ENCODE measurements around the gene FAM120B.
"Not testable (repeated sequence)": the region's sequence is repeated elsewhere in the genome, so short reads cannot be mapped to it uniquely, and the experiment has no call there.

The FAM120B gene

DNA sequence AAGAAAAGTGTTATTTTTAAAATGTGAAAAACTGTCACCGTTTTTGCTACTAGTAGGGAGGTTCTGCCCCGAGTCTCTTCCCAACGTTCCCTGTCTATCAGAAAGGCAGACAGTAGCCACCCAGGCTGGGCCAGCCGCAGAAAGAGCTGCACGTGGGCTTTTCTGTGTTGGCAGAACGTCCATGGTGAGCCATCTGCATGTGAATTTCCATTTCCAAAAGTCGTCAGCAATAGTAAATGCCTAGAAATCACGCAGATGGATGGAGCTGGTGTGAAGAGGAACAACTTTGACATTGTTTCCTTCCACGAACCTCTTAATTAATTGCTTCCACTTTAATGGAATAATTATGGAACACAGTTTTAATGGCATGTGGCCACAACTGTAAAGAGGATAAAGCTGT lies 97.5 kb downstream of the FAM120B start:
- no peaks in the 10 kb centered on the region for H3K9me3 ChIP-seq
- no peaks in the 10 kb centered on the region for H3K27me3 ChIP-seq
- H3K4me3 ChIP-seq (ENCODE audit: low read depth in 1 of 2, low read length in 1 of 2), result no peak overlapping the region
- H3K4me1 ChIP-seq (ENCODE audit: control insufficient read depth in 1 of 2, insufficient read depth in 1 of 2, low read depth in 1 of 2, low read length in 1 of 2), result no peaks in the 10 kb centered on the region
- H3K27ac ChIP-seq, result no peak overlapping the region
- TF ChIP-seq, protein P1, sequence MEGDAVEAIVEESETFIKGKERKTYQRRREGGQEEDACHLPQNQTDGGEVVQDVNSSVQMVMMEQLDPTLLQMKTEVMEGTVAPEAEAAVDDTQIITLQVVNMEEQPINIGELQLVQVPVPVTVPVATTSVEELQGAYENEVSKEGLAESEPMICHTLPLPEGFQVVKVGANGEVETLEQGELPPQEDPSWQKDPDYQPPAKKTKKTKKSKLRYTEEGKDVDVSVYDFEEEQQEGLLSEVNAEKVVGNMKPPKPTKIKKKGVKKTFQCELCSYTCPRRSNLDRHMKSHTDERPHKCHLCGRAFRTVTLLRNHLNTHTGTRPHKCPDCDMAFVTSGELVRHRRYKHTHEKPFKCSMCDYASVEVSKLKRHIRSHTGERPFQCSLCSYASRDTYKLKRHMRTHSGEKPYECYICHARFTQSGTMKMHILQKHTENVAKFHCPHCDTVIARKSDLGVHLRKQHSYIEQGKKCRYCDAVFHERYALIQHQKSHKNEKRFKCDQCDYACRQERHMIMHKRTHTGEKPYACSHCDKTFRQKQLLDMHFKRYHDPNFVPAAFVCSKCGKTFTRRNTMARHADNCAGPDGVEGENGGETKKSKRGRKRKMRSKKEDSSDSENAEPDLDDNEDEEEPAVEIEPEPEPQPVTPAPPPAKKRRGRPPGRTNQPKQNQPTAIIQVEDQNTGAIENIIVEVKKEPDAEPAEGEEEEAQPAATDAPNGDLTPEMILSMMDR (IDR thresholded peaks at IDR 0.05), result no peak
- peaks cover 69% of the 10 kb centered on the region for H3K36me3 ChIP-seq

- no peaks in the 10 kb centered on the region for H3K4me1 ChIP-seq (ENCODE audit: control insufficient read depth in 1 of 2, insufficient read depth in 1 of 2, low read depth in 1 of 2, low read length in 1 of 2)
- H3K27me3 ChIP-seq, result no peaks in the 10 kb centered on the region
- no peak overlapping the region for H3K27ac ChIP-seq
- H3K36me3 ChIP-seq, result peaks cover 69% of the 10 kb centered on the region
- TF ChIP-seq, protein P1 (IDR thresholded peaks at IDR 0.05), result no peak
- no peak overlapping the region for H3K4me3 ChIP-seq (ENCODE audit: low read depth in 1 of 2, low read length in 1 of 2)
- H3K9me3 ChIP-seq, result no peaks in the 10 kb centered on the region
Observed at GRCh38 chr6:170404697-170405096, 98.1 kb downstream of the FAM120B start.

GRCh38 chr6:170405311-170405975 lies 98.9 kb downstream of the FAM120B start:
- H3K27me3 ChIP-seq, result peaks cover 4% of the 10 kb centered on the region
- H3K4me1 ChIP-seq (ENCODE audit: control insufficient read depth in 1 of 2, insufficient read depth in 1 of 2, low read depth in 1 of 2, low read length in 1 of 2), result no peaks in the 10 kb centered on the region
- no peaks in the 10 kb centered on the region for H3K9me3 ChIP-seq
- TF ChIP-seq, protein P1 (IDR thresholded peaks at IDR 0.05), result no peak
- H3K4me3 ChIP-seq (ENCODE audit: low read depth in 1 of 2, low read length in 1 of 2), result no peak overlapping the region
- H3K27ac ChIP-seq, result no peak overlapping the region
- peaks cover 68% of the 10 kb centered on the region for H3K36me3 ChIP-seq

DNA sequence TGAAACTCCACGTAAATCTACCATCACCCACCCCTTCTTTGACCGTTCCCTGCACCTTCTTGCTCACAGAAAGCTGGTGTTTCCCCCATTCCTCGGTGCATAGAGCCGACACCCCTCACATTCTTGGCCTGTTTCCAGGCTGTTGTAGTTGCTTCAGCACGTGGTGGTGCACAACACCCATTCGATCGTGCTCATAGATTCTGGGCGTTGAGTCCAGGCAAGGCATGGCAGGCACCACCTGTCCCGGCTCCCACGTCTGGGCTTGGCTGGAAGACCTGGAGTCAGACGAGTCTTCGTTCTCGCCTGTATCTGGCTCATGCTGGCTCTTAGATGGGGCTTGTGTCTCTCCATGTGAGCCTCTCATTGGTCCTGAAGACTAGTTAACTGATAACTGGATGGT lies 100.6 kb downstream of the FAM120B start:
- no peak overlapping the region for H3K27ac ChIP-seq
- H3K4me3 ChIP-seq (ENCODE audit: low read depth in 1 of 2, low read length in 1 of 2), result no peak overlapping the region
- no peaks in the 10 kb centered on the region for H3K4me1 ChIP-seq (ENCODE audit: control insufficient read depth in 1 of 2, insufficient read depth in 1 of 2, low read depth in 1 of 2, low read length in 1 of 2)
- TF ChIP-seq, protein P1 (IDR thresholded peaks at IDR 0.05), result no peak
- H3K36me3 ChIP-seq, result peaks cover 50% of the 10 kb centered on the region
- peaks cover 4% of the 10 kb centered on the region for H3K27me3 ChIP-seq
- no peaks in the 10 kb centered on the region for H3K9me3 ChIP-seq

- Histone ChIP-seq H3K9me3 (no peaks in the 10 kb centered on the region), H3K4me1 (ENCODE audit: control insufficient read depth in 1 of 2, insufficient read depth in 1 of 2, low read depth in 1 of 2, low read length in 1 of 2) (no peaks in the 10 kb centered on the region), H3K4me3 (ENCODE audit: low read depth in 1 of 2, low read length in 1 of 2) (no peak overlapping the region), H3K27ac (no peak overlapping the region), H3K27me3 (peaks cover 4% of the 10 kb centered on the region), H3K36me3 (peaks cover 43% of the 10 kb centered on the region)
- TF ChIP-seq, protein P1 (IDR thresholded peaks at IDR 0.05), result no peak
Observed at GRCh38 chr6:170407932-170408331, 101.4 kb downstream of the FAM120B start.

DNA sequence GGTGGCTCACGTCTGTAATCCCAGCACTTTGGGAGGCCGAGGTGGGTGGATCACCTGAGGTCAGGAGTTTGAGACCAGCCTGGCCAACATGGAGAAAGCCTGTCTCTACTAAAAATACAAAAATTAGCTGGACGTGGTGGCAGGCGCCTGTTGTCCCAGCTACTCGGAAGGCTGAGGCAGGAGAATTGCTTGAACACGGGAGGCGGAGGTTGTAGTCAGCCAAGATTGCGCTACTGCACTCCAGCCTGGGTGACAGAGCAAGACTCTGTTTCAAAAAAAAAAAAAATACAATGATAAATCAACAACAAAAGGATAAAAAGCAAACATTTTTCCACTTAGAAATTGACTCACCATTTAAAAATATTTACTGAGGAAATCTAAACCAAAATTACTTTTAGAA lies 103.2 kb downstream of the FAM120B start:
- H3K9me3 ChIP-seq; H3K27ac ChIP-seq; H3K4me3 ChIP-seq (ENCODE audit: low read depth in 1 of 2, low read length in 1 of 2); H3K4me1 ChIP-seq (ENCODE audit: control insufficient read depth in 1 of 2, insufficient read depth in 1 of 2, low read depth in 1 of 2, low read length in 1 of 2): not testable (repeated sequence)
- H3K27me3 ChIP-seq, result peaks cover 13% of the 10 kb centered on the region
- peaks cover 25% of the 10 kb centered on the region for H3K36me3 ChIP-seq

Data from neutrophil (primary cell).